ENCODE data around the gene NR5A1.

Gene NR5A1

GRCh38 chr9:124450241-124450924 is 56.8 kb downstream of the NR5A1 start, which contains the start of gene ADGRD2:
TSS of gene ADGRD2 (plus strand) at chr9:124450451. CDS start at chr9:124451667, 1,216 bp downstream.
- H3K27me3 Mint-ChIP-seq (ENCODE audit: low read depth): peaks cover 28% of the 10 kb centered on the region
- H3K27ac Mint-ChIP-seq: no peak within 1 kb of the TSS
- DNase-seq (ENCODE audit: low spot score): no peak

GRCh38 chr9:124449381-124450151 is 57.6 kb downstream of the NR5A1 start:
- no peaks in the 10 kb centered on the region for H3K4me1 Mint-ChIP-seq (ENCODE audit: low read depth)
- no peak for DNase-seq (ENCODE audit: low spot score)
- H3K4me3 Mint-ChIP-seq: no peak overlapping the region
- H3K27ac Mint-ChIP-seq: no peak overlapping the region
- peaks cover 28% of the 10 kb centered on the region for H3K27me3 Mint-ChIP-seq (ENCODE audit: low read depth)
- H3K9me3 Mint-ChIP-seq: no peaks in the 10 kb centered on the region
- H3K36me3 Mint-ChIP-seq (ENCODE audit: low read depth): no peaks in the 10 kb centered on the region

More at GRCh38 chr9:124450241-124450924, 56.8 kb downstream of the NR5A1 start, which contains the start of gene ADGRD2:
- Mint-ChIP-seq H3K9me3 (no peaks in the 10 kb centered on the region), H3K4me3 (no peak within 1 kb of the TSS), H3K4me1 (ENCODE audit: low read depth) (no peaks in the 10 kb centered on the region), H3K36me3 (ENCODE audit: low read depth) (no peaks in the 10 kb centered on the region)

GRCh38 chr9:124448019-124448418 is 59.2 kb downstream of the NR5A1 start:
- DNase-seq (ENCODE audit: low spot score): no peak
- H3K27ac Mint-ChIP-seq: no peak overlapping the region
- H3K4me1 Mint-ChIP-seq (ENCODE audit: low read depth): no peaks in the 10 kb centered on the region
- H3K4me3 Mint-ChIP-seq: no peak overlapping the region
- H3K27me3 Mint-ChIP-seq (ENCODE audit: low read depth): peaks cover 28% of the 10 kb centered on the region
- no peaks in the 10 kb centered on the region for H3K36me3 Mint-ChIP-seq (ENCODE audit: low read depth)
- no peaks in the 10 kb centered on the region for H3K9me3 Mint-ChIP-seq

- Mint-ChIP-seq H3K9me3 (no peaks in the 10 kb centered on the region), H3K36me3 (ENCODE audit: low read depth) (no peaks in the 10 kb centered on the region), H3K4me3 (no peak overlapping the region), H3K27ac (no peak overlapping the region), H3K27me3 (ENCODE audit: low read depth) (peaks cover 27% of the 10 kb centered on the region), H3K4me1 (ENCODE audit: low read depth) (no peaks in the 10 kb centered on the region)
- no peak for DNase-seq (ENCODE audit: low spot score)
Observed at GRCh38 chr9:124447297-124447661, 59.9 kb downstream of the NR5A1 start.

GRCh38 chr9:124444166-124444565 is 63.0 kb downstream of the NR5A1 start:
- Mint-ChIP-seq H3K36me3 (ENCODE audit: low read depth) (no peaks in the 10 kb centered on the region), H3K27me3 (ENCODE audit: low read depth) (peaks cover 10% of the 10 kb centered on the region), H3K27ac (no peak overlapping the region), H3K9me3 (no peaks in the 10 kb centered on the region), H3K4me1 (ENCODE audit: low read depth) (no peaks in the 10 kb centered on the region), H3K4me3 (no peak overlapping the region)
- DNase-seq (ENCODE audit: low spot score): no peak

- no peak overlapping the region for H3K27ac Mint-ChIP-seq
- H3K4me1 Mint-ChIP-seq (ENCODE audit: low read depth): no peaks in the 10 kb centered on the region
- no peaks in the 10 kb centered on the region for H3K36me3 Mint-ChIP-seq (ENCODE audit: low read depth)
- no peaks in the 10 kb centered on the region for H3K9me3 Mint-ChIP-seq
- DNase-seq (ENCODE audit: low spot score): no peak
- H3K27me3 Mint-ChIP-seq (ENCODE audit: low read depth): peaks cover 10% of the 10 kb centered on the region
- H3K4me3 Mint-ChIP-seq: no peak overlapping the region
Observed at GRCh38 chr9:124443625-124444024, 63.6 kb downstream of the NR5A1 start.

GRCh38 chr9:124442826-124443225 is 64.4 kb downstream of the NR5A1 start:
- Mint-ChIP-seq H3K4me3 (no peak overlapping the region), H3K4me1 (ENCODE audit: low read depth) (no peaks in the 10 kb centered on the region), H3K9me3 (no peaks in the 10 kb centered on the region), H3K36me3 (ENCODE audit: low read depth) (no peaks in the 10 kb centered on the region), H3K27ac (no peak overlapping the region), H3K27me3 (ENCODE audit: low read depth) (peaks cover 10% of the 10 kb centered on the region)
- no peak for DNase-seq (ENCODE audit: low spot score)

- DNase-seq (ENCODE audit: low spot score): no peak
- Mint-ChIP-seq H3K27me3 (ENCODE audit: low read depth) (peaks cover 10% of the 10 kb centered on the region), H3K4me3 (no peak overlapping the region), H3K4me1 (ENCODE audit: low read depth) (no peaks in the 10 kb centered on the region), H3K36me3 (ENCODE audit: low read depth) (no peaks in the 10 kb centered on the region), H3K27ac (no peak overlapping the region), H3K9me3 (no peaks in the 10 kb centered on the region)
Observed at GRCh38 chr9:124442379-124442778, 64.8 kb downstream of the NR5A1 start.

- Mint-ChIP-seq H3K27me3 (ENCODE audit: low read depth) (peaks cover 10% of the 10 kb centered on the region), H3K36me3 (ENCODE audit: low read depth) (no peaks in the 10 kb centered on the region), H3K4me3 (no peak overlapping the region), H3K27ac (no peak overlapping the region), H3K9me3 (no peaks in the 10 kb centered on the region), H3K4me1 (ENCODE audit: low read depth) (no peaks in the 10 kb centered on the region)
- no peak for DNase-seq (ENCODE audit: low spot score)
Observed at GRCh38 chr9:124441291-124441690, 65.9 kb downstream of the NR5A1 start.

GRCh38 chr9:124440786-124441185 is 66.4 kb downstream of the NR5A1 start:
- no peak overlapping the region for H3K4me3 Mint-ChIP-seq
- H3K9me3 Mint-ChIP-seq: no peaks in the 10 kb centered on the region
- no peak for DNase-seq (ENCODE audit: low spot score)
- no peaks in the 10 kb centered on the region for H3K4me1 Mint-ChIP-seq (ENCODE audit: low read depth)
- H3K27me3 Mint-ChIP-seq (ENCODE audit: low read depth): peaks cover 10% of the 10 kb centered on the region
- no peaks in the 10 kb centered on the region for H3K36me3 Mint-ChIP-seq (ENCODE audit: low read depth)
- no peak overlapping the region for H3K27ac Mint-ChIP-seq

GRCh38 chr9:124439686-124440243 is 67.4 kb downstream of the NR5A1 start:
- no peak overlapping the region for H3K4me3 Mint-ChIP-seq
- DNase-seq (ENCODE audit: low spot score): no peak
- no peak overlapping the region for H3K27ac Mint-ChIP-seq
- H3K27me3 Mint-ChIP-seq (ENCODE audit: low read depth): peaks cover 10% of the 10 kb centered on the region
- H3K9me3 Mint-ChIP-seq: no peaks in the 10 kb centered on the region
- H3K36me3 Mint-ChIP-seq (ENCODE audit: low read depth): no peaks in the 10 kb centered on the region
- H3K4me1 Mint-ChIP-seq (ENCODE audit: low read depth): no peaks in the 10 kb centered on the region

- Mint-ChIP-seq H3K4me1 (ENCODE audit: low read depth) (no peaks in the 10 kb centered on the region), H3K27ac (no peak overlapping the region), H3K36me3 (ENCODE audit: low read depth) (no peaks in the 10 kb centered on the region), H3K27me3 (ENCODE audit: low read depth) (peaks cover 10% of the 10 kb centered on the region), H3K9me3 (no peaks in the 10 kb centered on the region), H3K4me3 (no peak overlapping the region)
- DNase-seq (ENCODE audit: low spot score): no peak
Observed at GRCh38 chr9:124439086-124439485, 68.1 kb downstream of the NR5A1 start.

- H3K4me3 Mint-ChIP-seq: no peak overlapping the region
- H3K4me1 Mint-ChIP-seq (ENCODE audit: low read depth): no peaks in the 10 kb centered on the region
- no peak overlapping the region for H3K27ac Mint-ChIP-seq
- peaks cover 10% of the 10 kb centered on the region for H3K27me3 Mint-ChIP-seq (ENCODE audit: low read depth)
- DNase-seq (ENCODE audit: low spot score): no peak
- no peaks in the 10 kb centered on the region for H3K36me3 Mint-ChIP-seq (ENCODE audit: low read depth)
- H3K9me3 Mint-ChIP-seq: no peaks in the 10 kb centered on the region
Observed at GRCh38 chr9:124438091-124438490, 69.1 kb downstream of the NR5A1 start.

- H3K9me3 Mint-ChIP-seq: no peaks in the 10 kb centered on the region
- peaks cover 8% of the 10 kb centered on the region for H3K27me3 Mint-ChIP-seq (ENCODE audit: low read depth)
- no peaks in the 10 kb centered on the region for H3K36me3 Mint-ChIP-seq (ENCODE audit: low read depth)
- no peak overlapping the region for H3K4me3 Mint-ChIP-seq
- H3K27ac Mint-ChIP-seq: no peak overlapping the region
- no peak for DNase-seq (ENCODE audit: low spot score)
- no peaks in the 10 kb centered on the region for H3K4me1 Mint-ChIP-seq (ENCODE audit: low read depth)
Observed at GRCh38 chr9:124437086-124437485, 70.1 kb downstream of the NR5A1 start.

Measured in T-helper 2 cell treated with Interferon-gamma antibody and Interleukin-4, amounts not matched to agents 5 μg/mL and 100 μg/mL, for 36 hours (primary cell).